ENCODE measurements around the gene BEGAIN.
A peak's percentile ranks its signal among the peaks of the same experiment; 100 is the strongest.

Gene BEGAIN

DNA sequence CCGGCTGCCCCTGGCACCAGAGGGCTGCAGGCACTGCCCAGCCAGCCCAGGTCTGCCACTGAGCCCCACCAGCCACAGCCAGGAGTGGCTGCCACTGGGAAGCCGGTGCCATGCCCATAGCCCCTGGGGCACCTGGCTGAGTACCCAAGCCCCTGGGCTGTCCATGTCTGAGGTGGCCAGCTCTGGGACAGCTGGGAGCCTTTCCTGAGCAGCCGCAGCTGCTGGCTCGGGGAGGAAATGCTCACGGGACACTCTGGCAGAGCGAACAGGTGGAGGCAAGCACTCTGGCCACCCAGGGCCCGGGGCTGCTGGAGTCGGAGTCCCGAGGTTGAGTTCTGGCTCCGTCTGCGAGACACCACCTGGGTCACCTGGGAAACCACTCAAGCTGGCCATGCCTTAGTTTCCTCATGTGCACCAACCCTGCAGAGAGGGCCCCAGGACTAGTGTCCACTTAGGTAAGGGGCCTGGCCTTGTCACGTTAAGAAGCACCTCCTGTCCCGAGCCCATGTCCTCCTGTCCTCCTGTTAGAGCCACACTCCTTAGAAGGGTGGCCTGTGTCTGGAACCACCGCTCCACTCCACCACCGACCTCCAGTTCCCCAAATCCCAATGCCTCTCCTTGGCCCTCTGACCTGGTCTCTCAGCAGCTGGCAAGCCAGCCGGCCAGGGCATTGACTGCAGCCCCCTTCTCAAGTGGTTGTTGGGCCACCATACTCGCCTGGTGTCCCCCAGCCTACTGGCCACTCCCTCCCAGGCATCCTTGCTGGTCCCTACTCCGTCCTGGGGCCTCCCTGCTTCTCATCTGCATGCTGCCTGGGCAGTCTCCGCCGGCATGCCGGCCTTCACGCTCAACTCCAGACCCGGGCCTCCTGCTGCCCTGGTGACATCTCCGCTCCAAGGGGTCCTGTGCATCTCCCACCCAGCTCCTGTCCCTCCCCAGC is 45.3 kb downstream of the BEGAIN start:
- DNase-seq (ENCODE audit: low spot score in 2 of 2) (no peak), ATAC-seq (replicated peaks; ENCODE audit: extremely low read depth, poor library complexity, severe bottlenecking) (no peak)
- Mint-ChIP-seq H3K4me1 (peaks cover 18% of the 10 kb centered on the region), H3K36me3 (ENCODE audit: insufficient read depth) (peaks cover 7% of the 10 kb centered on the region), H3K27me3 (no peaks in the 10 kb centered on the region), H3K4me3 (no peak overlapping the region), H3K9me3 (no peaks in the 10 kb centered on the region), H3K27ac (ENCODE audit: low read depth) (peak overlapping the region; percentile 19)

GRCh38 chr14:100540926-100541620 is 46.1 kb downstream of the BEGAIN start:
- no peak for ATAC-seq (replicated peaks; ENCODE audit: extremely low read depth, poor library complexity, severe bottlenecking)
- Mint-ChIP-seq H3K4me1 (peaks cover 11% of the 10 kb centered on the region), H3K27ac (ENCODE audit: low read depth) (no peak overlapping the region)

GRCh38 chr14:100540141-100540925 is 46.9 kb downstream of the BEGAIN start:
- no peak for DNase-seq (ENCODE audit: low spot score in 2 of 2)
- no peak overlapping the region for H3K27ac Mint-ChIP-seq (ENCODE audit: low read depth)

More at GRCh38 chr14:100540926-100541620, 46.1 kb downstream of the BEGAIN start:
- DNase-seq (ENCODE audit: low spot score in 2 of 2), result no peak
- Mint-ChIP-seq H3K36me3 (ENCODE audit: insufficient read depth) (peaks cover 3% of the 10 kb centered on the region), H3K27me3 (no peaks in the 10 kb centered on the region), H3K4me3 (no peak overlapping the region), H3K9me3 (no peaks in the 10 kb centered on the region)

GRCh38 chr14:100539766-100540140 is 47.5 kb downstream of the BEGAIN start:
- Mint-ChIP-seq H3K36me3 (ENCODE audit: insufficient read depth) (peaks cover 3% of the 10 kb centered on the region), H3K27ac (ENCODE audit: low read depth) (no peak overlapping the region), H3K4me3 (no peak overlapping the region), H3K4me1 (peaks cover 11% of the 10 kb centered on the region), H3K27me3 (no peaks in the 10 kb centered on the region), H3K9me3 (no peaks in the 10 kb centered on the region)
- DNase-seq (ENCODE audit: low spot score in 2 of 2), result no peak
- ATAC-seq (replicated peaks; ENCODE audit: extremely low read depth, poor library complexity, severe bottlenecking), result no peak

More at GRCh38 chr14:100540141-100540925, 46.9 kb downstream of the BEGAIN start:
- Mint-ChIP-seq H3K27me3 (no peaks in the 10 kb centered on the region), H3K4me1 (peaks cover 11% of the 10 kb centered on the region), H3K4me3 (no peak overlapping the region), H3K36me3 (ENCODE audit: insufficient read depth) (peaks cover 3% of the 10 kb centered on the region), H3K9me3 (no peaks in the 10 kb centered on the region)
- ATAC-seq (replicated peaks; ENCODE audit: extremely low read depth, poor library complexity, severe bottlenecking), result no peak

DNA sequence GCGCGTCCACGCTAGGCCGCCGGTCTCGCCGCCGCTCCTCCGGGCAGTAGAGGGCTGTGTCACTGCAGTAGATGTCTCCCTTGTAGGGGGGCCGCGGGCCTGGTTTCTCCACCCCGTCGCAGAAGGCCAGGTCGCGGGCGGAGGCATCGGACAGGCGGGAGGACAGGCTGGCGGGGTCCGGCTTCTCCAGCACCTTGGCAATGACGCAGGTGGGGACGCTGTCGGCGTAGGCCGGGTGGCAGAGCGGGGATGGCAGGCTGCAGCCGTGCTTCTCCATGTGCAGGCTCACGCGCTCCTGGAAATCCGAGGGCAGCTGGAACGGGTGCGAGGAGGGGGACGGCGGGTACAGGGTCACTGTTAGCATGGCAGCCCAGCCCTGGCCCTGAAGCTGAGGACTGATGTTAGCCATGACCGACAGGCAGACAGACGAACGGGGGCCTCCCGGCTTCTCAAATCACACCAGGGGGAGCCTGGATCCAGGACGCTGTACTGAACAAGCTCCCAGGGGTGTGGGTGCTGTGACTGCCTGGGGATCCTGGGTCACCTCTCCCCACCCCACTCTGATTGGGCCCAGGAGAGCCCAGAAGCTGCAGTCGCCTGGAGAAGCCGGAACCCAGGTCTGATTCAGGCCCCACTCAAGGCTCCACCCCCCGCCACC is 48.1 kb downstream of the BEGAIN start:
- Mint-ChIP-seq H3K27ac (ENCODE audit: low read depth) (no peak overlapping the region), H3K4me1 (peaks cover 11% of the 10 kb centered on the region), H3K4me3 (no peak overlapping the region), H3K9me3 (no peaks in the 10 kb centered on the region), H3K27me3 (no peaks in the 10 kb centered on the region), H3K36me3 (ENCODE audit: insufficient read depth) (peaks cover 3% of the 10 kb centered on the region)
- no peak for DNase-seq (ENCODE audit: low spot score in 2 of 2)
- no peak for ATAC-seq (replicated peaks; ENCODE audit: extremely low read depth, poor library complexity, severe bottlenecking)

DNA sequence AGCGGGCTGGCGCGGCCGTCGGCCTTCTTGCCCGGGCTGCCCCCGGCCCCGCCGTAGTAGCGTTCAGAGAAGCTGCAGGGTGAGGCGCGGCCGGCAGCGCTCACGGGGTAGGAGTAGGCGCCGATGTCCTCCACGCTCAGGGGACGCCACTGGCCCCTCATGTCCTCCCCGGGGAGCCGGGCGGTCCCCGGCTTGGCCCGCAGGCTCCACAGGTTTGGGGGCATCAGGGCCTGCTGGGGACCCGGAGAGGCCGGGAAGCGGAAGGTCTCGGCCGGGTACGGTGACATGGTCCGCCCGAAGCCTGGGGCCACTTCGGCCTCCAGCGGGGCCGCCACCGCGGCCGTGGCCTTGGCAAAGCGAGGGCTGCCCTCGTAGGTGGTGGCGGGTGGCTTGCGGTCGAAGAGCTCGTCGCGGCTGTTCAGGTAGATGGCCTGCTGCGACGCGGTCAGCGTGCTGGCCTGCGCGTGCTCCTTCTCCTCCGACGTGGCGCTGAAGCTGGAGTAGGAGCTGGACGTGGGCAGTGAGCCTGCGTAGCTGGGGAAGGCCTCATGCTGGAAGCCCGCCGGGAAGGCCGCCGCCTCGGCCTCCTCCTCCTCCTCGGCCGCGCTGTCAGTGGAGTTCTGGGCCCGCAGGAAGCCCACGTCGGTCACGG is 48.7 kb downstream of the BEGAIN start:
- H3K27me3 Mint-ChIP-seq, result no peaks in the 10 kb centered on the region
- H3K4me3 Mint-ChIP-seq, result no peak overlapping the region
- H3K9me3 Mint-ChIP-seq, result no peaks in the 10 kb centered on the region
- ATAC-seq (replicated peaks; ENCODE audit: extremely low read depth, poor library complexity, severe bottlenecking) (no peak), DNase-seq (ENCODE audit: low spot score in 2 of 2) (no peak)
- peaks cover 3% of the 10 kb centered on the region for H3K36me3 Mint-ChIP-seq (ENCODE audit: insufficient read depth)
- H3K27ac Mint-ChIP-seq (ENCODE audit: low read depth), result no peak overlapping the region
- H3K4me1 Mint-ChIP-seq, result peaks cover 11% of the 10 kb centered on the region

GRCh38 chr14:100537446-100538350 is 49.5 kb downstream of the BEGAIN start:
- no peak for ATAC-seq (replicated peaks; ENCODE audit: extremely low read depth, poor library complexity, severe bottlenecking)
- no peaks in the 10 kb centered on the region for H3K9me3 Mint-ChIP-seq
- H3K36me3 Mint-ChIP-seq (ENCODE audit: insufficient read depth), result peaks cover 3% of the 10 kb centered on the region
- no peak for DNase-seq (ENCODE audit: low spot score in 2 of 2)
- H3K27me3 Mint-ChIP-seq, result no peaks in the 10 kb centered on the region
- H3K4me3 Mint-ChIP-seq, result no peak overlapping the region
- peaks cover 5% of the 10 kb centered on the region for H3K4me1 Mint-ChIP-seq
- H3K27ac Mint-ChIP-seq (ENCODE audit: low read depth), result no peak overlapping the region

GRCh38 chr14:100536721-100537445 is 50.3 kb downstream of the BEGAIN start:
- DNase-seq (ENCODE audit: low spot score in 2 of 2), result no peak
- Mint-ChIP-seq H3K27me3 (no peaks in the 10 kb centered on the region), H3K4me3 (peak overlapping the region; percentile 29)

GRCh38 chr14:100536121-100536510 is 51.1 kb downstream of the BEGAIN start:
- H3K4me1 Mint-ChIP-seq, result no peaks in the 10 kb centered on the region
- DNase-seq (ENCODE audit: low spot score in 2 of 2), result peak in 1 of 2 donors; percentile 1
- H3K27ac Mint-ChIP-seq (ENCODE audit: low read depth), result no peak overlapping the region
- no peaks in the 10 kb centered on the region for H3K27me3 Mint-ChIP-seq
- no peak overlapping the region for H3K4me3 Mint-ChIP-seq
- no peak for ATAC-seq (replicated peaks; ENCODE audit: extremely low read depth, poor library complexity, severe bottlenecking)
- H3K9me3 Mint-ChIP-seq, result no peaks in the 10 kb centered on the region
- H3K36me3 Mint-ChIP-seq (ENCODE audit: insufficient read depth), result no peaks in the 10 kb centered on the region

More at GRCh38 chr14:100536721-100537445, 50.3 kb downstream of the BEGAIN start:
- Mint-ChIP-seq H3K9me3 (no peaks in the 10 kb centered on the region), H3K36me3 (ENCODE audit: insufficient read depth) (no peaks in the 10 kb centered on the region), H3K27ac (ENCODE audit: low read depth) (no peak overlapping the region), H3K4me1 (no peaks in the 10 kb centered on the region)
- no peak for ATAC-seq (replicated peaks; ENCODE audit: extremely low read depth, poor library complexity, severe bottlenecking)

GRCh38 chr14:100535287-100536120 is 51.7 kb downstream of the BEGAIN start:
- Mint-ChIP-seq H3K36me3 (ENCODE audit: insufficient read depth) (peaks cover 3% of the 10 kb centered on the region), H3K27ac (ENCODE audit: low read depth) (no peak overlapping the region), H3K9me3 (no peaks in the 10 kb centered on the region), H3K4me1 (no peaks in the 10 kb centered on the region), H3K27me3 (no peaks in the 10 kb centered on the region), H3K4me3 (no peak overlapping the region)
- peak in 1 of 2 donors; percentile 4 for DNase-seq (ENCODE audit: low spot score in 2 of 2)
- no peak for ATAC-seq (replicated peaks; ENCODE audit: extremely low read depth, poor library complexity, severe bottlenecking)
